Measurements from ENCODE around the gene SUMO3.
A peak's percentile ranks its signal among the peaks of the same experiment; 100 is the strongest.
"Not testable (repeated sequence)": the region's sequence is repeated elsewhere in the genome, so short reads cannot be mapped to it uniquely, and the experiment has no call there.

SUMO3 gene

DNA sequence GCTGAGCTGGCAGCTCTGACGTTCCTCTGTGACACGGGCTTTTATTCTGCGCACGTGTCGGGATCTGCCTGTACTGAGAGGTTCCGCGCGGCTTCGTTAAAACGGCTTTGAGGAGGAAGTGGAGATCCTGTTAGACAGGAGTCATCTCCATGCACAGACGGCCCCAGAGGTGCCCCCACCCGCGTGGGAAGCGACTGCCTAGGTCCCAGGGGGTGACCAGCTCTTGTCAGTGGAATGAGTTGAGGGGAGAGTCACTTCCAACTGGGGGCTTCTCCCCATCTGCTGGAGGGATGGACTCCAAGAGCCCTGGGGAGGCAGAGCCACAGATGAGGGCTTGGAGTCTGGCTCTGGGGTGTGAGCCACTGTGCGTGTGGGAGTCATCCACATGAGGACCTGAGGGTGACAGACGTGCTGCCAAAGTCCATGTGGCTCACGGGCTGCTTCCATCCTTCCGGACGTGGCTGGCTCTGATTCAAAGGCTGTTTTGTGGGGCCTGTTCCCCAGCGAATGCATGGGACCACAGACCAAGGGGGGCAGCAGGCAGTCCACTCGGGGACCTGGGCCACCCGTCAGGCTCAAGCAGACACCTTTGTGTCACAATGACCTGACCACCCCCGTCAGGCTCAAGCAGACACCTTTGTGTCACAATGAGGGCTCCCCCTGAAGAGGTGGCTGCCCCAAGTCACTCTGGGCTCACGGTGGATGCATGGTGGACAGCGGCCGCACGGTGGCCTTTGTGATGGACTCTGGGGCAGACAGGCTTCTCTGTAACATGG, 28.8 kb upstream of the SUMO3 start:
- peak; percentile 8 for DNase-seq

DNA sequence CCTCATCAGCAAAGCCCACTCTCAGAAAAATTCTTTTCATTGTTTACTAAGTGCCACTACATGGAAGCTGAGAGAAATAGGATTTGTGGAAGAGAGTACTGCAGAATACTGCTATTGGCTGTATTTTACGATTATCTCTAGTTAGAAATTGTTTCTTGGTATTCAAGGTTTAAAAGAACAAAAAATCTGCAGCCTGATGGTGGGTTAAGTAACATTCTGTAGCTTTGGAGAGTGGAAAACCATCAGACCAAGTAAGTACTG, 28.3 kb upstream of the SUMO3 start:
- no peak for DNase-seq

DNA sequence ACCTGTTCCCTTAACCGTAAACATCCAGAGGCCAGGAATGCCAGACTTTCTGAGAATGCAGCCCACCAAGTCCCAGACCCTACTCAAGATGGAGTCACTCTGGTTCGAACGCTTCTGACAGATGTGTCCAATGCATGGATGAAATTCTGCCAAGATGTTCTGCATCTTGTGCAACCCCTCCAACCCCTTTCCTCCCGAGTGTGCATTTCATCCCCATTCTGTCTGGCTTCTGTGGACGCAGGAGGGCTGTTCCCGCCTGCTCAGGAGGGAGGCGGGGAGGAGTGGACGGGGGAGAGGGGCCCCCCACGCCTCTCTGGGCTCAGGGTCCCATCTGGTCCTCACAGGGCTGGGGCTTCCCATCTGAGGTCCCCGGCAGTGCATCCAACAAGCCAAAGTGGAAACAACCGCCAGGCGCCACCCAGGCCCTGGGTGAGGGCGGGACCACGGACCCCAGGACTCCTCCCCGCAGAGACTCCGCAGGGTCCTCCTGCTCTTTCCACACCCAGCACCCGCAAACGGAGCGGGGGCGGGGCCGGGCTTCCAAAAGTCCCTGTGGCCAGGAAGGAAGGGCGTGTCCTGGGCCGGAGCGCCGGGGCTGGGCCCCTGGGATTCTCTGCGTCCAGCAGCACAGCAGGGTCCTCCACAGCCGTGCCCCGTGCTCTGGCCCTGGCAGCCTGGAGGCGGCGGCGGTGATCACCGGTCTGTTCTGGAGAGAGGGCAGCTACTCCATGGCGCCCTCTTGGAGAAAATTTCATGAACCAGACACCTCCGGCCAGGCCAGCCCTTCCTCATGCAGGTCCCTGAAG, 27.8 kb upstream of the SUMO3 start:
- no peak for DNase-seq

DNA sequence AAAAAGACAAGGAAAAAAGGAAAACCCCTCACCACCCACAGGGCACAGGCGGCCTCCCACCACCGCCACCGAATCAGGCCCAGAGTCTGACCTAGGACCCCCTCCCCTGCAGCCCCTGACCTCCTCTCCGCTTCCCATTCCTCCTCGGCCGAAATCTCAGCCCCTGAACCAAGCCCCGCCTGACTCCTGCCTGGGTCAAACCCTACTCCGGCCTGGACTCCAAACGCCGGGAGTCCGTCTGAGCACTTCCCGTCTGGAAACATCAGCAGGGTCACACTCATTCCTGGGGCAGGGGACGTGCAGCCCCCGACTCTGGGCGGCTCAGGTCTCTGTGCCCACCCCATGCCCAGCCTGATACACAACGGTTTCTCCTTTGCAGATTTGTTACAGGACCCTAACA, 26.4 kb upstream of the SUMO3 start:
- DNase-seq: no peak

DNA sequence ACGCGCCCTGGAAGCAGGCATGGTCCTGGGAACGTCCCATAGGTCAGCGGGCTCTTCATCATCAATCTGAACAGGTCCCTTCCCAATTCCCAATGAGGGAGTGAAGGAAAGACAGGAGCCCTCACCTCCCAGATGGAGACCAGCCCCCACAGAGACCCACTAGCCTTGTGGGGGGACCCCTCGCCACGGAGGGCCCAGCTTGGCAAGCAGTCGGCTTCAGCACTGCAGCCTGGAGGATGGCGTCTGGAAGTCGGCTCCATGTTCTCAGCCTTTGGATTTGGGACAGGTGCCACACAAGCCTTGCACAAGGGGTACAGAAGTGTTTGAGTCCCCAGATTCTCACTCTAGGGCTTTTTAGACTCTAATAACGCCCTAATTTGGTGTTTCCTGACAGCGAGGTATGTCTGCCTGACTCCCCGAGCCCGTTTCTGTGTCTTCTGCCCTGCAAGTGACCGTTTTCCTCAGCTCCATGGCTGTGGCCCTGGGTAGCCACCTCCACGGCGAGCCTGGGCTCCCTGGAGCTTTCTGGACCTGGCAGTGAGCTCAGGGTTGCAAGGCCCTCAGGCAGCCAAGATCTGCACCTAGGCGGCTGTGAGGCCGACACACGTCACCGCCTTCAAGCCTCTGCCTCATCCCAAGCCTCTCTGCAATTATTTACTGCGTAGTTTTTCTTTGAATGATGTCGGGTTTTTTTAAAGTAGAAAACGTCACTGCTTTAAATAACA, 25.0 kb upstream of the SUMO3 start:
- DNase-seq: no peak

DNA sequence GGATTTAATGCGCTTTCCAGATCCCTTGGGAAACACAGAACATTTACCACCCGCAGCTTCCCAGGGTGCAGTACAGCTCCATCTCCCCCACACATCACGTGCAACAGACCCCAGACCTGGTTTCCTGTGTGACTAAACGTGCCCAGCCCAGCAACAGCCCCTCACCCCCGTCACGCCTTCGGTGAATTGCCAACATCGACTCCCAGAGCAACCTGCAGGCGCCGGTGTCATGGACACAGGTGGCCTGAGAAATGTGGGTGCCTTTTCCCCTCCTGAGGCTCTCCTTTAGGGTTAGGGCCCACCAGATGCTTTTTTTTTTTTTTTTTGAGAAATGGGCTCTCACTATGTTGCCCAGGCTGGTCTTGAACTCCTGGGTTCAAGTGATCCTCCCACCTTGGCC, 24.2 kb upstream of the SUMO3 start:
- DNase-seq: no peak

DNA sequence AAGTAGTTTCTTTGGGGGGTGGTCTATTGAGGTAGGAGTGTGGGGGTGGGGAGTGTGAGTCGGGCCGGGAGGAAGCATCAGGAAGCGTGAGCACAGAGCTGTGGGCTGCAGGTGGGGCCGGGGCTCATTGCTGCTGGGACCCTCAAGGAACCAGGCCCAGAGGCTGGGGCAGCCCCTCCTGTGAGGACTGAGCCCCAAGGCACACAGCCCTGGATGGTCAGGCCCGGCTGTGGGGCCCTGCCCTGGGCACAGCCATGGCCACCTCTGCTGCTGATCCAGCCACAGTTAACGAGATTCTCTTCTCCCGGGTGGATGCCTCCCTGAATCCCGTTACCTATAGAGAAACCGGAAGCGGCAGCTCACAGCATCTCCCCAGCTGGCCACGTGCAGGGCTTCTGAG, 22.9 kb upstream of the SUMO3 start:
- no peak for DNase-seq

DNA sequence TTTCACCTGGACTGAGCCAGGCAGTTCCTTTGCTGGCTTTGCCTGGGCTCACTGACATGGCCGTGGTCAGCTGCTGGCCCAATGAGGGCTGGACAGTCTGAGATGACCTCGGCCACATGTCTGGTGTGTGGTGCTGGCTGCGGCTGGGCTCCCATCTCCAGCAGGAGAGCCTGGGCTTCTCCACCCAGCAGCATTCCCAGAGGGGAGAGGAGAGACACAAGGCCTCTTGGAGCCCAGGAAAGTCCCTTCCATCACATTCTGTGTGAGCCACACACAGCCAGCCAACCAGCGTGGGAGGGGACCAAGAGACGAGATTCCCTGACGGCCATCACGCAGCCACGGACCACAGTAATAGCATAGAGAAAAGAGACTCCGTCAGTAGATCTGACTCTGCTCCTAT, 21.1 kb upstream of the SUMO3 start:
- DNase-seq: no peak

DNA sequence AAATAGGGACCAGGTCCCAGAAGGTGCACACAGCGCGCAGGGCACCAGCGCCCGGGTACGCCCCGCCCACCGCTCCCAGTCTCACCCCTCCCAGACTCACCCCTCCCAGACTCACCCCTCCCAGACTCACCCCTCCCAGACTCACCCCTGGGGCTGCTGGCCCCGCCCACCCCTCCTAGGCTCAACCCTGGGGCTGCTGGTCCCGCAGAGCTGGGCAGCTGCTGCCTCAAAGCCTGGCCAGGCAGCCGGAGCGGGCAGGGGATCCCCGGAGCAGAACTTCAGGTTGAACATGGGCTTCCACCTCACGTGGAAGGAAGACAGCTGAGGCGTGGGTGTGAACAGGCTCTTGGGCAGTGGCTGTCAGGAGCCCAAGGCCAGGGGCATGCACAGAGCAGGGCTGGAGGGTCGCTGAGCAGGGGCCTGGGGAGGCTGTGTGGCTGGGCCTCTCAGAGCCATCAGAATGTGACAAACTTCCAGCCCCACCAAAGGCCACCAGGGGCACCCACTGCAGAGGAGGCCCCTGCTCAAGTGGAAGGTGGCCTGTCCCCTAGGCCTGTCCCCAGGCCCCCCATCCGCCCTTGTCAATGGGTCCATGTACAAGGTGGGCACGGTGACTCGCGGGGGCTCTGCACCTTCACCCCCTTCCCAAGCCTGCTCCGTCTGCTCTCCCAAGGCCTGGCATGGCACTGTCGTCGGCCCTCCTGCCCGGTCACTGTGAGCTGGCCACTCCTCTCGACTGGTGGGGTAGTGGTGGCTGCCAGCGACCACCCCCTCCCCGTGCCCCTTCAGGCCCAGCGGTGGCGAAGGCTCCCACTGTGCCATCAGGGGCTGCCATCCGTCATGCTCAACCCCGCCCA, 20.4 kb upstream of the SUMO3 start:
- DNase-seq: no peak

DNA sequence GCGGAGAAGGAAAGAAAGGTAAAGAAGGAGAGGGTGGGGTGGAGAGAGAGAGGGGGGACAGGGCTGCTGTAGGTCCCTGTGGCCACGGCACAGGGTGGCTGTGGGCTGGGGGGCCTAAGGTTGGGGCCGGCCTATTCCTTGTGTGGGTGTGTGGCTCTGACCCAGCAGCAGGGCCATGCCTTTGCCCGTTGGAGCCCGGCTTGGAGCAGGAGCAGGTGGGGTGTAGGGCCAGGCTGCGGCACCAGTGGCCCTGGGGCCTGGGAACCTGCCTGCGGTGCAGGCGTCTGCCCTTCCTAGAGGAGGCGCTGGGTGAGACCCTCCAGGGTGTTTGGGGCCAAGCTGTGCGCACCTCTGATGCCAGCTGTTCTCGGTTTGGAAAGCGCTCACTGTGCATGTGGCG, 19.7 kb upstream of the SUMO3 start:
- no peak for DNase-seq

DNA sequence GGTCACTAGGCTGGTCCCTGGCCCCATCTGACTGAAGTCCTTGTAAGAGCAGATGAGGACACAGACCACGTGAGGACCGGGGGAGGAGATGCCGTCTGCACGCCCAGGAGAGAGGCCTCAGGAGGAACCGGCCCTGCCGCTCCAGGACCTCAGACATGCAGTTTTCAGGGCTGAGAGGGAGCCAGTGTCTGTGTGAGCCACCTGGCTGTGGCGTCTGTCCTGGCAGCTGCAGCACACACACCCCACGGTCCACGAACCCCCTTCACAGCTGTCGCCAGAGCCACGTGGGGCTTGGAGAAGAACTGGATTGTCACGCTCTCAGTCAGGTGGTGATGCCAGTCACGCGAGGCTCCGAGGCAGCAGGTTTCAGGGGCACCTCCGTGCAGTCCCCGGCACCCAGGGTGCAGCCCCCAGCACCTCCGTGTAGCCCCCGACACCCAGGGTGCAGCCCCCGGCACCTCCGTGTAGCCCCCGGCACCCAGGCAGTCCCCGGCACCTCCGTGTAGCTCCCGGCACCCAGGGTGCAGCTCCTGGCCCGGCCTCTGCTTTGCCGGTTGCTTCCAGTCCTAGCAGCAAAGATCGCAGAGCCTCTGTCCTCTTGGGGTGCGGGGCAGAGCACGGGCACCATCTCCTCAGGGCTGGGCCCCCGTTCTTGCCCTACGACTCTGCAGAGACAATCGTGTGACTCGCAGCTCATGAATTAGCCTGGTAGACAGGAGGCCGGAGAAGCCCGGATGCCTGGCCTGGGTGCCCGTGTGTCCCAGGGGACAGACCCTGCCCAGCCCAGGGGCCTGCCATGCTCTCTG, 19.0 kb upstream of the SUMO3 start:
- peak; percentile 46 for DNase-seq

DNA sequence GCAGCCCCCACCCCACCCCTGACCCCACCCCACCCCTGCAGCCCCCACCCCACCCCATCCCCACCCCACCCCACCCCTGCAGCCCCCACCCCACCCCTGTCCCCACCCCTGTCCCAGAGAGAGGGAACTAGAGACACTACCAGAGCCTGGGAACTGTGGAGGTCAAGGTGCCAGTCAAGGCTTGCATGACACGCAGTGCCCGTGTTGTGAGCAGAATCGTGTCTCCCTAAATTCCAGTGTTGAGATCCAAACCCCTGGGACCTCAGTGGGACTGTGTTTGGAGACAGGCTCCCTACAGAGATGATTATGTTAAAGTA, 18.4 kb upstream of the SUMO3 start:
- DNase-seq: no peak

DNA sequence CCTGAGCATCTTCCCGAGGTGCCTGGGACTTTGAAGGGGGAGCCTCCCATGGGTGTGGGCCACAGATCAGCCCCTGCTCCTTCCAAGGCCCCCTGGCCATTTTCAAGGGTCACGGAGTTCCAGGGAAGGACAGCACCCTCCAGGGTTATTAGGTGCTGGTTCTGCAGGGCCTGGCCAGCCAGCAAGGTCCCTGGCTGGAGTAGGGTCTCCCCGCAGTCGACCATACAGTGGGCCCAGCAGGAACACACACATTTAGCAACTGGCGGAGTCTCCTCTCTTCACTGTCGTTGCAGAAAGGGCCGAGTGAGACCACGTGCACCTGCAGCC, 17.7 kb upstream of the SUMO3 start:
- no peak for DNase-seq

DNA sequence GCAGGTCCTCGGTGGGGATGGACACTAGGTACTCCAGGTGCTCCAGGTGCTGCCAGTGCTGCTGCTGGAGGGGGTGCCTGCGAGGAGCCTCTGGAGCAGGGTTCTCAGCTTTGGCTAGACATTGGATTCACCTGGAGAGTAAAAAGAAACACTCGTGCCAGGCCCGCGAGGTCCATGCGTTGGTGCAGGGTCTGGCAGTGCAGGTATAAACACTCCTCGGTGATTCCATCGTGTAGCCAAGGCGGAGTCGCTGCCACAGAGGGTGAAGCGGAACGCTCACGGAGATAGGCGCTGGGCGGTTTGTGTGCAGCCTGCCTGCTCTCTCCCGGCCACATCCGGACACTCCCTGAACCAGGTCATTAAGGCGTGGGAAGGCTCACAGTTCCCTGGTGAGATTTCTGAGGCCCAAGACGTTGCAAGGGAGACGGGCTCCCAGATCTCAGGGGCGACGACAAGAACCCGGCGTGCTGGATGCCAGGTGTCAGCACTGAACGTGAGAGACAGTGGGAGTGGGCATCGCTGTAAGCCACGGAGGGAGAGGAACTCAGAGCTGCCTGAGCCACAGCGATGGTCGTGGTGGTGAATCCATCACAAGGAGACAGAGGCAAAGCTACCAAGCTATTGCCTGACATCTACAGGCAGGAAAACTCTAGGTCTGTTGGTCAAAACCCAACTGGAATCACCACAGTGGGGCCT, 17.2 kb upstream of the SUMO3 start:
- DNase-seq: no peak

DNA sequence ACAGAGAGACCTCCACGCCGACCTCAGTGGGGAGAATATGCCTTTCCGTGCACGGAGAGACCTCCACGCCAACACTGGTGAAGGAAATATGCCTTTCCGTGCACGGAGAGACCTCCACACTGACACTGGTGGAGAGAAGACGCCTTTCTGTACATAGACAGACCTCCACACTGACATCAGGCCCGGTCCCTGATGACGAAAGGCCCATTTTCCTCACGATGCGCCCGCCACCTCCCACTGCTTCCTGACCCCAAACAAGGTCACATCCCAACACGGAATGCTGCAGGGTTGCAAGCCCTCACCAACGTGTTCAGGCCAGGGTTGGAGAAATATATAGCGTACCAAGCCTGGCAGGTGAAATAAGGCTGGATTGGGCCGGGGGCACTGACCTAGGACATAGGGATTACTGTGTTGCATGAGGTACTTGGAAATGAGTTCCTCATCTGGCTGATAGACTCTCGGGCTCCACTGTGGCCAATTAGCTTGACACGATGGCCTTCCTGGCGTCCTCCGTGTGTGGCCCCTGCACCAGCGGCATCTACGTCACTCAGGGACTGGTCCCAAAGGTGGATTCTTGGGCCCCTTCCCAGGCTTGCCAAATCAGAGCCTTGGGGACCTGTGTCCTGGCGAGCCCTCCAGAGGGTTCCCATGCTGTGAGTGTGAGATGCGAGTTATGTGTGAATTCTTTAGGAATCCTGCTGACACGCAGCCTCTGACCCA, 16.5 kb upstream of the SUMO3 start:
- DNase-seq: no peak

DNA sequence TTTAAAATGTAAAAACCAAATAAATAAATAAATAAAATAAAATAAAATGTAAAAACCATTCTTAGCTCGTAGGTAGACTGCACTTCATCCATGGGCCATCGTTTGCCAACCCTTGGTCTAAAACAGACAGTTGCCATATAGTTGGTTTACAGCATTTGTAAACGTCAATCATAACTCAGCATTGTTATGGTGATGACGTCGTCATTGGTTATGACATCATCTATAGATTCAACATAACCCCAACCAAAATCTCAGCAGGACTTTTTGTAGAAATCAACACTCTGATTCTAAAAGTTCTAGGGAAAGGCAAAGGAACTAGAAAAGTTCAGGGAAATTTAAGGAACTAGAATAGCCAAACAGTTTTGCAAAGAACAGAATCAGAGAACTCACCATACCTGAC, 15.8 kb upstream of the SUMO3 start:
- no peak for DNase-seq

DNA sequence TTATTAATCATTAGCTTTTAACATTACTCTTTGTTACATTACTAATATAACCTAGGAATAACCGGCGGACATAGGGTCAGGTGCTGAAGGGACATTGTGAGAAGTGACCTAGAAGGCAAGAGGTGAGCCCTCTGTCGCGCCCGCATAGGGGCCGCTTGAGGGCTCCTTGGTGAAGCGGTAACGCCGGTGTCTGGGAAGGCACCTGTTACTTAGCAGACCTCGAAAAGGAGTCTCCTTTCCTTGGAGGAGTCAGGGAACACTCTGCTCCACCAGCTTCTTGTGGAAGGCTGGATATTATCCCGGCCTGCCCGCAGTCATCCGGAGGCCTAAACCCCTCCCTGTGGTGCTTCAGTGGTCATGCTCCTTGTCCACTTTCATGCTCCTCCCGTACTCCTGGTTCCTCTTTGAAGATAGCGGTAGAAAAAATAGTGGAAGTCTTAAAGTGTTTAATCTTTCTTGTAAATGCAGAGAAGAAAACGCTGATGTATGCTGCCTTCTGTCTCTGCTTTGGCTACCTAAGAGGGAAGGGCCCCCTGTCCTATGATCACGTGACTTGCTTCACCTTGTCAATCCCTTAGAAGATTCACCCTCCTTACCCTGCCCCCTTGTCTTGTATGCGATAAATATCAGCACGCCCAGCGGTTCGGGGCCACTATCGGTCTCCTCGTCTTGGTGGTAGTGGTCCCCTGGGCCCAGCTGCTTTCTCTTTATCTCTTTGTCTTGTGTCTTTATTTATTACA, 14.8 kb upstream of the SUMO3 start:
- not testable (repeated sequence) for DNase-seq

DNA sequence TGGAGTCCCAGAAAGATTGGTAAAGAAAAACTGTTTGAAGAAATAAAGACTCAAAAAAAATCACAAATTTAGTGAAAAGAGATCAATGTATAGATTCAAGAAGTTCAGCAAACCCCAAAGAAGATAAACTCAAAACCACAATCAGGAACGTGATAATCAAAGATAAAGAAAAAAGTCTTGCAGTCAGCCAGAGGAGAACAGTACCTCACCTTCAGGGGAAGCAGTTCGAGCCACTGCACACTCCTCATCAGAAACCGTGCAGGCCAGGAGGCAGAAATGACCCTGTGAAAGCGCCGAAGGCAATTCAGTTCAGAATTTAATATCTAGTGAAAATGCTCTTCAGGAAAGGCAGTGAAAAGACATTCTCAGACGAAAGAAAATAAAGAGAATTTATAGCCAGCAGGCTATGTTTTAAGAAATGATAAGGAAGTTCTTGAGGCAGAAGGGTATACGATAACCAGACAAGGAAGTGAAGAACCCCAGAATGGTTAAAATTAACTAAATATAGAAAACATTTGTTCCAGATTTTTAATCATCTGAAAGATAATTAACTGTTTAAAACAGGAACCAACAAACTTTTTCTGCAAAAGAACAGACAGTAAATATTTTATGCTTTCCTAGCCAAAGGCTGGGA, 13.5 kb upstream of the SUMO3 start:
- DNase-seq: no peak

DNA sequence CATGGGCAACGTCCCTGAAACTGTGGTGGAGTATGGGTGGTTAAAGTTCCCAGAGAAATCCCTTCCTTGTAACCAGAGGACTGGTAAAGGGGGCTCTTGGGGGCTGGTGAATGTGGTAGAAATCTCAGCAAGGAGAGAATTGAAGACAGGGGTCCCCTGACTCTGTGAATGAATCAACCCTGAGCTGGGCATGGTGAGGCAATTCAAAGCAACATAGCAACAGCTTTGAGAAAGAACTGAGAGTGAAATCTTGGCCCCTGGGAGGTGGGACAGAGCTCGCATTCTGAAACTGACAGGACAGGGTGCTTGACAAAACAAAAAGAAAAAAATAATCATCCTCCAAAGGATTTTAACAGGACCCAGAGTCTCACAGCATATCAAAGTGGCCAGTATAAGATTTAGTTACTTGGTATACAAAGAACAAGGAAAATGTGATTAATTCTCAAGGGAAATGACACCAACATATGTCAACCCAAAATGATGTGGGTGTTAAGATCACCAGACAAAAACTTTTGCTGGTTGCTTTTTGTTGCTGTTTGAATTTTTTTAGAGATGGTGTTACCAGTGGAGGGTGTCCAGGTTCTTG, 11.7 kb upstream of the SUMO3 start:
- DNase-seq: no peak

Data from DMS79 (cell line).